Tibial nerve (tissue), 3 donors: Measurements from ENCODE around the gene RBM20.

Source experiments
- POLR2A ChIP-seq, 2 donors: fragments of 450-650 bp; IDR thresholded peaks; one replicate each; pipeline ENCODE4 v1.6.1; 2017; ENCODE audit warnings: antibody characterized with exemption in 2 of 2, mild to moderate bottlenecking in 2 of 2, moderate library complexity in 2 of 2
- TF ChIP-seq, protein P1 (sequence below), 5 experiments: fragments of 200-600 bp in 3 of 5; fragments of 450-650 bp in 2 of 5; sonication (generic) in 3 of 5; IDR thresholded peaks; one replicate each; pipeline ENCODE4 v1.5.1; 2016 to 2019; ENCODE audit warnings: antibody characterized with exemption in 5 of 5, mild to moderate bottlenecking in 3 of 5, moderate library complexity in 2 of 5

DNA sequence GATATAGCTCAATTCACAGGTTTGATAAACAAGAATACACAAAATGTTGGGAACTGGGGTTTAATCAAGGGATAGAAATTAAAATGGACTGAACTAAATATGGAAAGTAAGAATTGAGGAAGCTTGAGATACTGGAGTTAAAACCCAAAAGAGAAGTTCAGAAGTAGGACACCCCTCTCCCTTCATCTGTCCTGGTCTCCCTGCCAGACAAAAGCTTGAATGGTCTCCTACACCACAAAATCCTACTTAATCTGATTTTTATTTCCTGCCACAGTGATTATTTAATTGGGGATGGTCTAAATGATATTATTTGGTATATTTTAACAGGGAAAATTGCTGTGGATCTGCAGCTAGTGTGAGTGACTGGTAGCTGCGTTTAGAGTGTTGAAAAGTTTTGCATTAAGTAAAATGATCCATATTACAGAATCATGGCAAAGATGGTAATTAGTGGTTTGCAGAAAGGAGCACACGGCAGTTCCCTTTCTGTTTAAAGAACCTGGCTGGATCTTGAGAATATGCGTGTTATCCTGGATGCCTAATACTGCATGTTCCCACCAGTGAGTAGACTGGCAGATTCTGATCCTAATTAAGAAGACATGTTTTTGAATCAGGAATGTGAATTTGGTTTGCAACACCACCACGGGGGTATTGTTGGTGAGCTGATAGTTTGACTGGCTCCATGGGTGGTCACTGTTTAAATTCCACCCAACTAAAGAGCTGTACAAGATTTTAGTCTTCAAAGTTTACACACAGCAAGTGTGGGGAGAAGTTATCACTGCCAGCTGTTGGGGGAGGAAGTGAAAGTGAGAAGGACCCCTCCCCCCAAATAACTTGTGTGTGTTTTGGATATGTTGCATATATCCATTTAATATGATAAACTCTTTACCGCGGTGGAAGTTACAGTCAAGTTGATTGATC is 5.5 kb downstream of the RBM20 start:
- TF ChIP-seq POLR2A (IDR thresholded peaks at IDR 0.05) = no peak
- TF ChIP-seq, protein P1, sequence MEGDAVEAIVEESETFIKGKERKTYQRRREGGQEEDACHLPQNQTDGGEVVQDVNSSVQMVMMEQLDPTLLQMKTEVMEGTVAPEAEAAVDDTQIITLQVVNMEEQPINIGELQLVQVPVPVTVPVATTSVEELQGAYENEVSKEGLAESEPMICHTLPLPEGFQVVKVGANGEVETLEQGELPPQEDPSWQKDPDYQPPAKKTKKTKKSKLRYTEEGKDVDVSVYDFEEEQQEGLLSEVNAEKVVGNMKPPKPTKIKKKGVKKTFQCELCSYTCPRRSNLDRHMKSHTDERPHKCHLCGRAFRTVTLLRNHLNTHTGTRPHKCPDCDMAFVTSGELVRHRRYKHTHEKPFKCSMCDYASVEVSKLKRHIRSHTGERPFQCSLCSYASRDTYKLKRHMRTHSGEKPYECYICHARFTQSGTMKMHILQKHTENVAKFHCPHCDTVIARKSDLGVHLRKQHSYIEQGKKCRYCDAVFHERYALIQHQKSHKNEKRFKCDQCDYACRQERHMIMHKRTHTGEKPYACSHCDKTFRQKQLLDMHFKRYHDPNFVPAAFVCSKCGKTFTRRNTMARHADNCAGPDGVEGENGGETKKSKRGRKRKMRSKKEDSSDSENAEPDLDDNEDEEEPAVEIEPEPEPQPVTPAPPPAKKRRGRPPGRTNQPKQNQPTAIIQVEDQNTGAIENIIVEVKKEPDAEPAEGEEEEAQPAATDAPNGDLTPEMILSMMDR (IDR thresholded peaks at IDR 0.05) = no peak
